Endothelial cell of umbilical vein (primary cell): ENCODE measurements around the gene TULP4. TPM values are rescaled to one million over a fixed set of nuclear protein-coding genes. Genes with fewer than 3 reads are reported as not detected.

ENCODE experiments used
- BruUV-seq: library from RNA; stranded (reverse); fragments of 400-500 nt; replicated peaks from 2 replicates; lab custom pipeline; 2021; lab: Mats Ljungman, UMichigan
- CTCF ChIA-PET: fragments of 300-600, 350-600 bp; sonication (Branson Sonifier 250); formaldehyde crosslinking; loops from one replicate; lab custom pipeline; 2021; ENCODE audit warnings: antibody characterized with exemption, inconsistent platforms; lab: Charles Lee
- POLR2A ChIA-PET: fragments of 300-600, 350-600 bp; sonication (Branson Sonifier 250); formaldehyde crosslinking; loops from one replicate; lab custom pipeline; 2021; ENCODE audit warnings: antibody characterized with exemption, inconsistent platforms; lab: Charles Lee
- DNase-seq: peaks from one replicate; pipeline ENCODE4 v3.0.0-alpha.2; 2011; ENCODE audit warnings: low read depth, low spot score
- FAIRE-seq: peaks from 2 replicates; lab custom pipeline; 2011; peaks lifted over from hg19 to GRCh38; lab: Jason Lieb, UNC
- H2AFZ ChIP-seq: 2 replicates; pipeline ENCODE4 v1.6.0; 2012; ENCODE audit warnings: low read depth, low read length, control low read depth, inconsistent platforms
- H3K27ac ChIP-seq: 2 replicates; pipeline ENCODE4 v1.5.1; 2011; ENCODE audit warnings: low read depth, mild to moderate bottlenecking, control low read depth, low read length, moderate library complexity; ENCODE audit not compliant: insufficient read depth
- H3K27me3 ChIP-seq, 2 experiments: 2 replicates each; pipeline versions ENCODE4 v1.6.0 to v1.6.1; 2011; ENCODE audit warnings: low read length in 2 of 2, mixed read lengths in 1 of 2; ENCODE audit not compliant: control insufficient read depth in 2 of 2, insufficient read depth in 2 of 2
- H3K36me3 ChIP-seq, 2 experiments: 2 replicates in 1 of 2; 3 replicates in 1 of 2; pipeline ENCODE4 v1.5.1; 2011; ENCODE audit warnings: low read length in 2 of 2, mild to moderate bottlenecking in 1 of 2, moderate library complexity in 1 of 2; ENCODE audit not compliant: control insufficient read depth in 2 of 2, insufficient read depth in 2 of 2; ENCODE audit errors: extremely low read depth in 1 of 2
- H3K4me1 ChIP-seq: 3 replicates; pipeline ENCODE4 v1.5.1; 2011; ENCODE audit warnings: mild to moderate bottlenecking, low read length; ENCODE audit not compliant: control insufficient read depth, insufficient read depth; ENCODE audit errors: extremely low read depth
- H3K4me2 ChIP-seq: 2 replicates; pipeline ENCODE4 v1.6.1; 2011; ENCODE audit warnings: low read length, control low read depth, mixed read lengths; ENCODE audit not compliant: insufficient read depth
- H3K4me3 ChIP-seq, 3 experiments: fragments of 200-600 bp in 1 of 3; sonication (generic), shearing (Covaris generic) in 1 of 3; replicated peaks in 1 of 3; 2 replicates each; pipeline ENCODE4 v1.5.1; 2011 to 2016; ENCODE audit warnings: control low read depth in 3 of 3, low read length in 3 of 3, mild to moderate bottlenecking in 2 of 3, inconsistent platforms in 1 of 3, low read depth in 1 of 3, moderate library complexity in 1 of 3; ENCODE audit not compliant: insufficient read depth in 1 of 3
- H3K79me2 ChIP-seq: 2 replicates; pipeline ENCODE4 v1.6.0; 2012; ENCODE audit warnings: low read length, inconsistent platforms; ENCODE audit not compliant: control insufficient read depth, insufficient read depth
- H3K9ac ChIP-seq: replicated peaks from 2 replicates; pipeline ENCODE3; 2011; ENCODE audit warnings: low read length, control low read depth; ENCODE audit not compliant: insufficient read depth; ENCODE audit errors: extremely low read depth
- H3K9me1 ChIP-seq: replicated peaks from 3 replicates; pipeline ENCODE4 v1.6.0; 2011; ENCODE audit warnings: mild to moderate bottlenecking, low read length; ENCODE audit not compliant: control insufficient read depth, insufficient read depth; ENCODE audit errors: extremely low read depth
- H3K9me3 ChIP-seq: replicated peaks from 2 replicates; pipeline ENCODE4 v1.5.1; 2012; ENCODE audit warnings: low read length, inconsistent platforms; ENCODE audit not compliant: control insufficient read depth, insufficient read depth
- H4K20me1 ChIP-seq: replicated peaks from 2 replicates; pipeline ENCODE3; 2011; ENCODE audit warnings: mild to moderate bottlenecking, low read length; ENCODE audit not compliant: control insufficient read depth, insufficient read depth; ENCODE audit errors: extremely low read depth
- EZH2 ChIP-seq: IDR thresholded peaks from 2 replicates; pipeline ENCODE4 v1.6.1; 2012; ENCODE audit warnings: borderline replicate concordance, low read depth, mild to moderate bottlenecking, moderate library complexity, low read length, inconsistent platforms; ENCODE audit not compliant: severe bottlenecking
- FOS ChIP-seq: IDR thresholded peaks from 2 replicates; pipeline ENCODE4 v1.6.1; 2011; ENCODE audit warnings: mild to moderate bottlenecking, low read length, moderate library complexity, borderline replicate concordance; ENCODE audit not compliant: insufficient read depth
- GATA2 ChIP-seq: IDR thresholded peaks from 2 replicates; pipeline ENCODE4 v1.7.0; 2011; ENCODE audit warnings: low read depth, mild to moderate bottlenecking, moderate library complexity, mixed read lengths, low read length; ENCODE audit not compliant: insufficient read length, insufficient read depth
- MYC ChIP-seq: IDR thresholded peaks from one replicate; pipeline ENCODE4 v1.6.1; 2011; ENCODE audit warnings: mild to moderate bottlenecking, low read depth, low read length
- POLR2A ChIP-seq: IDR thresholded peaks from 2 replicates; pipeline ENCODE4 v1.6.1; 2012; ENCODE audit warnings: low read depth, mild to moderate bottlenecking, control low read depth, low read length
- POLR2AphosphoS5 ChIP-seq: IDR thresholded peaks from 2 replicates; pipeline ENCODE4 v1.6.1; 2012; ENCODE audit warnings: low read depth, mild to moderate bottlenecking, control low read depth, low read length, moderate library complexity; ENCODE audit not compliant: insufficient read depth
- dilution Hi-C: fragments of 300-500 bp; cut with MboI; formaldehyde crosslinking; loops from one replicate; pipeline ENCODE4 v1.15.0; 2019; ENCODE audit warnings: low sequenced_read_pairs; ENCODE audit not compliant: extremely low pct_ligation_motif_present
- intact Hi-C: fragments of 100-400 bp; cut with micrococcal nuclease; formaldehyde crosslinking; loops from one replicate; pipeline ENCODE4 v1.10.0; 2022
- polyA plus RNA-seq, 4 experiments: library from polyadenylated mRNA; depleted of rRNA in 3 of 4; stranded (reverse) in 3 of 4; unstranded in 1 of 4; fragments of >200 nt; gene quantifications; 2 replicates each; pipeline versions ENCODE4 v1.2.1 to v1.2.3, GENCODE V29; 2011 to 2012; ENCODE audit warnings: missing spikeins in 1 of 4
- total RNA-seq: library from RNA; stranded (reverse); gene quantifications from 2 replicates; pipeline ENCODE4 v1.2.3, GENCODE V29; 2021
- TF ChIP-seq, protein P1 (sequence below), 2 donors: IDR thresholded peaks; 1 replicate in 1 of 2; 2 replicates in 1 of 2; pipeline ENCODE4 v1.5.1; 2011; ENCODE audit warnings: low read length in 2 of 2, mild to moderate bottlenecking in 2 of 2, moderate library complexity in 2 of 2, control low read depth in 1 of 2, inconsistent platforms in 1 of 2, low read depth in 1 of 2; ENCODE audit not compliant: insufficient read depth in 1 of 2; ENCODE audit errors: extremely low read depth in 1 of 2

The TULP4 gene
- total and polyA plus RNA-seq, 2 donors (not counting 3 experiments of a cell fraction or from before 2014, with no cell fraction given), result 10.8 to 55.1 TPM

DNA sequence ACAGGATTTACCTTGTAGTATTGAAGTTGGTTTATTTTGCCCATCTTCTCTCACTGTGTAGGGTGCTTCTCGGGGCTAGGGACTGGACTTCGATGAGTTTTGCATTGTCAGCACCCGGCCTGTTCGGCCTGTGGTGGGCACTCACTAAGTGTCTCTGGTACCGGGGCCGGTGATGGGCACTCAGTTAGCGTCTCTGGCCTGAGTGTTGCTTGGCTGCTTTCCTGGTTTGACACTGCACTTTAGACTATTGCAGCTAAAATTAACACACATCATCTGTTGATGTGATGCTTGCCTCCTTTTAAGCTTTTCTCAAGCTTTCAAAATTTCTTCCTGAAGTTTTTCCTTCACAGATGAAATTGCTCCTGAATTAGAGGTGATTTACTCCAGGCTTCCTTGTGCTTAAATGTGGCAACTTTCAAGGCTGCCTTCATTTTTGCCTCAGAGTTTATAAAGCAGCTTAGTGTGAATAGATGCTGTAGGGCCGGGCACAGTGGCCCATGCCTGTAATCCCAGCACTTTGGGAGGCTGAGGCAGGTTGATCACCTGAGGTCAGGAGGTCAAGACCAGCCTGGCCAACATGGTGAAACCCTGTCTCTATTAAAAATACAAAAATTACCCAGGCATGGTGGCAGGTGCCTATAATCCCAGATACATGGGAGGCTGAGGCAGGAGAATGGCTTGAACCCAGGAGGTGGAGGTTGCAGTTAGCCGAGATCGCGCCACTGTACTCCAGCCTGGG lies 41.7 kb upstream of the TULP4 start:
- BruUV-seq, result no TSS peak
- H3K27ac ChIP-seq, result no peak overlapping the region
- intact Hi-C loops (no loop called here), dilution Hi-C loops (no loop called here)
- no peak overlapping the region for H3K4me3 ChIP-seq
- H3K9me1 ChIP-seq, result no peaks in the 10 kb centered on the region
- no peak for DNase-seq
- no peak overlapping the region for H2AFZ ChIP-seq
- ChIA-PET CTCF (interaction anchor here (1.1 to 1.4 kb wide), 2 partner anchors 16 to 284 kb away, joined by 3 read pairs; no protein-coding TSS in a partner anchor), POLR2A (no interaction called here)
- no peak overlapping the region for H3K9ac ChIP-seq
- TF ChIP-seq GATA2 (no peak), POLR2AphosphoS5 (no peak), FOS (no peak), MYC (no peak), EZH2 (no peak), POLR2A (no peak)
- TF ChIP-seq, protein P1, sequence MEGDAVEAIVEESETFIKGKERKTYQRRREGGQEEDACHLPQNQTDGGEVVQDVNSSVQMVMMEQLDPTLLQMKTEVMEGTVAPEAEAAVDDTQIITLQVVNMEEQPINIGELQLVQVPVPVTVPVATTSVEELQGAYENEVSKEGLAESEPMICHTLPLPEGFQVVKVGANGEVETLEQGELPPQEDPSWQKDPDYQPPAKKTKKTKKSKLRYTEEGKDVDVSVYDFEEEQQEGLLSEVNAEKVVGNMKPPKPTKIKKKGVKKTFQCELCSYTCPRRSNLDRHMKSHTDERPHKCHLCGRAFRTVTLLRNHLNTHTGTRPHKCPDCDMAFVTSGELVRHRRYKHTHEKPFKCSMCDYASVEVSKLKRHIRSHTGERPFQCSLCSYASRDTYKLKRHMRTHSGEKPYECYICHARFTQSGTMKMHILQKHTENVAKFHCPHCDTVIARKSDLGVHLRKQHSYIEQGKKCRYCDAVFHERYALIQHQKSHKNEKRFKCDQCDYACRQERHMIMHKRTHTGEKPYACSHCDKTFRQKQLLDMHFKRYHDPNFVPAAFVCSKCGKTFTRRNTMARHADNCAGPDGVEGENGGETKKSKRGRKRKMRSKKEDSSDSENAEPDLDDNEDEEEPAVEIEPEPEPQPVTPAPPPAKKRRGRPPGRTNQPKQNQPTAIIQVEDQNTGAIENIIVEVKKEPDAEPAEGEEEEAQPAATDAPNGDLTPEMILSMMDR (IDR thresholded peaks at IDR 0.05; ENCODE audit: extremely low read depth in 1 of 2, insufficient read depth in 1 of 2, low read depth in 1 of 2, low read length in 2 of 2), result no peak
- H3K4me2 ChIP-seq, result no peak overlapping the region
- no peaks in the 10 kb centered on the region for H3K27me3 ChIP-seq
- no peaks in the 10 kb centered on the region for H3K4me1 ChIP-seq
- FAIRE-seq, result no peak
- H3K79me2 ChIP-seq, result peaks cover 6% of the 10 kb centered on the region
- H3K36me3 ChIP-seq, result no peaks in the 10 kb centered on the region
- H4K20me1 ChIP-seq, result no peaks in the 10 kb centered on the region
- H3K9me3 ChIP-seq, result no peaks in the 10 kb centered on the region
